Measurements from ENCODE around the gene SLC9A7.

Gene SLC9A7

GRCh38 chrX:46645614-46646013, 113.3 kb downstream of the SLC9A7 start:
- DNase-seq: no peak

- DNase-seq: no peak
Measured at GRCh38 chrX:46643636-46644035, 115.3 kb downstream of the SLC9A7 start.

- no peak for DNase-seq
Measured at GRCh38 chrX:46642145-46642544, 116.8 kb downstream of the SLC9A7 start.

- DNase-seq: peak in 1 of 2 donors; percentile 16
Measured at GRCh38 chrX:46637938-46638337, 121.0 kb downstream of the SLC9A7 start.

- no peak for DNase-seq
Measured at GRCh38 chrX:46636223-46636622, 122.7 kb downstream of the SLC9A7 start.

- no peak for DNase-seq
Measured at GRCh38 chrX:46635186-46635585, 123.7 kb downstream of the SLC9A7 start.

GRCh38 chrX:46634577-46634976, 124.3 kb downstream of the SLC9A7 start:
- no peak for DNase-seq

GRCh38 chrX:46630141-46630540, 128.8 kb downstream of the SLC9A7 start:
- no peak for DNase-seq

GRCh38 chrX:46628460-46629371, 130.2 kb downstream of the SLC9A7 start:
- peak; percentile 91 to 92 for DNase-seq

- DNase-seq: peak; percentile 9 to 53
Measured at GRCh38 chrX:46627711-46628419, 131.1 kb downstream of the SLC9A7 start.

- no peak for DNase-seq
Measured at GRCh38 chrX:46627062-46627461, 131.9 kb downstream of the SLC9A7 start.

- DNase-seq: peak; percentile 82 to 92
Measured at GRCh38 chrX:46626566-46626965, 132.4 kb downstream of the SLC9A7 start.

- DNase-seq: no peak
Measured at GRCh38 chrX:46624090-46624786, 134.7 kb downstream of the SLC9A7 start.

GRCh38 chrX:46621572-46621971, 137.3 kb downstream of the SLC9A7 start:
- DNase-seq: no peak

- DNase-seq: peak in 1 of 2 donors; percentile 2
Measured at GRCh38 chrX:46620505-46620904, 138.4 kb downstream of the SLC9A7 start.

- no peak for DNase-seq
Measured at GRCh38 chrX:46618947-46619346, 140.0 kb downstream of the SLC9A7 start.

- no peak for DNase-seq
Measured at GRCh38 chrX:46617906-46618305, 141.0 kb downstream of the SLC9A7 start.

GRCh38 chrX:46611658-46612362, 147.1 kb downstream of the SLC9A7 start:
- no peak for DNase-seq

GRCh38 chrX:46610070-46610658, 148.8 kb downstream of the SLC9A7 start:
- no peak for DNase-seq

GRCh38 chrX:46607916-46608315, 151.0 kb downstream of the SLC9A7 start:
- no peak for DNase-seq

GRCh38 chrX:46602468-46603102, 156.3 kb downstream of the SLC9A7 start:
- no peak for DNase-seq

GRCh38 chrX:46601283-46601682, 157.6 kb downstream of the SLC9A7 start:
- DNase-seq: no peak

Measured in inflammatory macrophage (primary cell).